ENCODE measurements around the gene FMR1.

FMR1 gene

GRCh38 chrX:147958291-147958690 is 46.6 kb downstream of the FMR1 start:
- no peak overlapping the region for H3K4me3 ChIP-seq (ENCODE audit: low read length)
- peaks cover 3% of the 10 kb centered on the region for H3K9me3 ChIP-seq (ENCODE audit: control insufficient read depth, low read depth, low read length)
- H3K4me1 ChIP-seq (ENCODE audit: control insufficient read depth, low read depth, low read length), result no peaks in the 10 kb centered on the region
- H3K9ac ChIP-seq (ENCODE audit: low read length), result no peak overlapping the region
- H3K27me3 ChIP-seq (ENCODE audit: control insufficient read depth, insufficient read depth, low read length), result no peaks in the 10 kb centered on the region
- H3K36me3 ChIP-seq (ENCODE audit: control insufficient read depth, low read depth, low read length), result no peaks in the 10 kb centered on the region
- H3K27ac ChIP-seq (ENCODE audit: low read length), result no peak overlapping the region

- Histone ChIP-seq H3K9ac (ENCODE audit: low read length) (no peak overlapping the region), H3K27ac (ENCODE audit: low read length) (no peak overlapping the region), H3K27me3 (ENCODE audit: control insufficient read depth, insufficient read depth, low read length) (no peaks in the 10 kb centered on the region), H3K4me3 (ENCODE audit: low read length) (no peak overlapping the region), H3K9me3 (ENCODE audit: control insufficient read depth, low read depth, low read length) (peaks cover 7% of the 10 kb centered on the region), H3K4me1 (ENCODE audit: control insufficient read depth, low read depth, low read length) (no peaks in the 10 kb centered on the region), H3K36me3 (ENCODE audit: control insufficient read depth, low read depth, low read length) (no peaks in the 10 kb centered on the region)
These were observed 49.0 kb downstream of the FMR1 start for GRCh38 chrX:147960722-147961121.

DNA sequence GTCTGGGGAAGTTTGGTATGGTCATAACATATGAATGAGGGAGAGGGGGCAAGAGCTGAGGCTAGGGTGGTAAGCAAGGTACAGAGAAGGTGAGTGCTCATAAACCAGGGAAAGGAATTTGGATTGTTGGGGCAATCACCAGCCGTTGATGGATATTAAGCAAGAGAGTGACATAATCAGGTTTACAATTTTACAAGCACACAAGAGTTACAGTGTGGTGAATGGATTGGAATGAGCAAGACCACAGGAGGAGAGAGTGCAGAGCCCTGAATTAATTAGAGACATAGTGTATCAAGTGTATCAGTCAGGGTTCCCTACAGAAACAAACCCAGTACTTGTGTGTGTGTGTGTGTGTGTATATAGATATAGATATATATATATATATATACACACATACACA is 50.8 kb downstream of the FMR1 start:
- Histone ChIP-seq H3K36me3 (ENCODE audit: control insufficient read depth, low read depth, low read length) (no peaks in the 10 kb centered on the region), H3K27me3 (ENCODE audit: control insufficient read depth, insufficient read depth, low read length) (no peaks in the 10 kb centered on the region), H3K4me3 (ENCODE audit: low read length) (no peak overlapping the region), H3K9me3 (ENCODE audit: control insufficient read depth, low read depth, low read length) (peaks cover 16% of the 10 kb centered on the region), H3K4me1 (ENCODE audit: control insufficient read depth, low read depth, low read length) (no peaks in the 10 kb centered on the region), H3K27ac (ENCODE audit: low read length) (no peak overlapping the region), H3K9ac (ENCODE audit: low read length) (no peak overlapping the region)

DNA sequence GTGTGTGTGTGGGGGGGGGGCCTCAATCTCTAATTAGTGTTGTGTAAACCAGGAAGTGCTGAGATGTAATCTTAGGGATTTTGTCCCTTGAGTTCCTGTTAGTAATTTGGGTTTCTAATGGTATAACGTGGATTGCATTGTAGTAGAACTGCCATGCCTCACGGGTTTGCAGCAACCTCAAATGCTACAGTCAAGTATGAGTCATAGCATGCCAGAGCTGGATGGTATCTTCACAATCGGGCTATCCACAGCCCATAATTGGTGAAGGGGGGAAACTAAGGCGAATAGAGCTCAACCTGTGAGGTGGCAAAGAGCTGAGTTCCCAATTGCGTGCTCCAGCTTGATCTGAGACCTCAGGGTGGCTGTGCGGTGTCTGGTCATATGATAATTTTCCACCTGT is 67.2 kb downstream of the FMR1 start:
- H3K27me3 ChIP-seq (ENCODE audit: control insufficient read depth, insufficient read depth, low read length), result no peaks in the 10 kb centered on the region
- H3K4me1 ChIP-seq (ENCODE audit: control insufficient read depth, low read depth, low read length), result no peaks in the 10 kb centered on the region
- H3K4me3 ChIP-seq (ENCODE audit: low read length), result no peak overlapping the region
- no peak overlapping the region for H3K27ac ChIP-seq (ENCODE audit: low read length)
- H3K36me3 ChIP-seq (ENCODE audit: control insufficient read depth, low read depth, low read length), result no peaks in the 10 kb centered on the region
- H3K9me3 ChIP-seq (ENCODE audit: control insufficient read depth, low read depth, low read length), result peaks cover 21% of the 10 kb centered on the region
- no peak overlapping the region for H3K9ac ChIP-seq (ENCODE audit: low read length)

DNA sequence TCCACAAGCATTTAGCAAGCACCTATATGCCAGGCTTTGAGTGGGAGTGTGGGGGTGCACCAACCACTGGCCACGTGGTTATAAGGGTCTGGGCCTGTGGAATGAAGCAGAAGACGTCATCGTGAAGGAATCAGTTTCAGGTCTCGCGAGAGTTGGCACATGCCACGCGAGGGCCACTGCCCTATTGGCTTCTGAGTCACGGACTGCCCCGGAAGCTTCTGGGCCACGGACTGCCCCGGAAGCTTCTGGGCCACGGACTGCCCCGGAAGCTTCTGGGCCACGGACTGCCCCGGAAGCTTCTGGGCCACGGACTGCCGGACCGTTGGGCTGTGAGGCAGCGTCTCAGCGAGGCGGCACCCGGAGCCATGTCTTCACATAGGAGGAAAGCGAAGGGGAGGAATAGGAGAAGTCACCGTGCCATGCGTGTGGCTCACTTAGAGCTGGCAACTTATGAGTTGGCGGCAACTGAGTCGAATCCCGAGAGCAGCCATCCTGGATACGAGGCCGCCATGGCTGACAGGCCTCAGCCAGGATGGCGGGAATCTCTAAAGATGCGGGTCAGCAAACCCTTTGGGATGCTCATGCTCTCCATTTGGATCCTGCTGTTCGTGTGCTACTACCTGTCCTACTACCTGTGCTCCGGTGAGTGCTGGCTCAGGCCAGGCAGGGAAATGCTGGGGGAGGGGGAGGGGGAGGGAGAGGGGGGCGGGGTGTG is 69.5 kb downstream of the FMR1 start, which contains the start of gene FMR1NB:
TSS of gene FMR1NB (plus strand) at position 300 of the 715 bp plus-strand sequence. CDS start at position 366, 66 bp downstream.
- H3K27ac ChIP-seq (ENCODE audit: low read length), result no peak within 1 kb of the TSS

More for the DNA sequence above, 69.5 kb downstream of the FMR1 start, which contains the start of gene FMR1NB:
- Histone ChIP-seq H3K36me3 (ENCODE audit: control insufficient read depth, low read depth, low read length) (no peaks in the 10 kb centered on the region), H3K4me3 (ENCODE audit: low read length) (no peak within 1 kb of the TSS), H3K9ac (ENCODE audit: low read length) (no peak within 1 kb of the TSS), H3K4me1 (ENCODE audit: control insufficient read depth, low read depth, low read length) (no peaks in the 10 kb centered on the region), H3K9me3 (ENCODE audit: control insufficient read depth, low read depth, low read length) (peaks cover 16% of the 10 kb centered on the region), H3K27me3 (ENCODE audit: control insufficient read depth, insufficient read depth, low read length) (no peaks in the 10 kb centered on the region)

Measured in iPS-18a (cell line).